Endothelial cell of coronary artery (primary cell): ENCODE results near the gene TMEM219. TPM values are rescaled to one million over a fixed set of nuclear protein-coding genes. Genes with fewer than 3 reads are reported as not detected.

ENCODE experiments used
- total RNA-seq: library from RNA; depleted of rRNA; stranded (reverse); fragments of >200 nt; gene quantifications from 2 replicates; pipeline ENCODE4 v1.2.3, GENCODE V29; 2014

Gene TMEM219, protein sequence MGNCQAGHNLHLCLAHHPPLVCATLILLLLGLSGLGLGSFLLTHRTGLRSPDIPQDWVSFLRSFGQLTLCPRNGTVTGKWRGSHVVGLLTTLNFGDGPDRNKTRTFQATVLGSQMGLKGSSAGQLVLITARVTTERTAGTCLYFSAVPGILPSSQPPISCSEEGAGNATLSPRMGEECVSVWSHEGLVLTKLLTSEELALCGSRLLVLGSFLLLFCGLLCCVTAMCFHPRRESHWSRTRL
- total RNA-seq = 61.0 and 61.1 TPM in 2 replicates

DNA sequence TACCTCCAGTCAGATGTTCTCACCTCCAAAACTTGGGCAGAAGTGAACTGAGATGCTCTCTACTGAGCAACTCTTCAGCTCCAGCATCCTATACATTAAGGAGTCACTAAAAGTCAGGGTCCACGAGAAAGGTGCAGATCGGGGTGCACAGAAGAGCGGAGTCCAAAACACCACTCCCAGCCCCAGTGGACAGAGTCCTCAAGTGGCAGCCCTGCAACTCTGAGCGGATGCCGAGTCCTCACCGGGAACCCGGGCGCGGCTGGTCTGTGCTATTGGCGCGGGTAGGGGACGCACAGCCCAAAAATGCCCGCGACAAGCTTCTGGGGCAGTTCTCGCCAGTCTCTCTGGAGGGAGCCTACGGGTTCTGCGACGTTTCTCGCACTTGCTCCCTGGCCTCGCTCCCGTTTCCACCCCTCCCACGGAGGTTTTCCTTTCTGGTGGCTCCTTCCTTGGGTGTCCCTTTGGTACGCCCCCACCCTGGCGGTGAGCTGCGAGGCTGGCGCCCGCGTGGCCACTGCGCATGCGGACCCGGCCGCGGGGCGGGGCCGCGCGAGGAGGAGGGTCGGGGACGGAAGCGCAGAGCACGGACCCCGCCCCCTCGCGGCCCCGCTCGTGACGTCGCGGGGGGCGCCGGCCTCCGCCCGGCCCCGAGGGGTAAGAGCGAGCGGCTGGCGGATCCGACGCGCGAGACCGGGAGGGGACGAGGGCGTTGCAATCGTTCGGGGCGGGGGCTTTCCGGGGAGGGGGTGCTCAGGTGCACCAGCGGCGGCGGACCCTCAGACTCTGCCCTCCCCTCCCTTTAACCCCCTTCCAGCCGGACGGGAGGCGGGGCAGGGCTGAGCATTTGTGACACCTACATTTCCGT is at the start of gene TMEM219:
TMEM219 (plus strand) TSS at position 601 of the 865 bp plus-strand sequence. CDS start 1,065 bp downstream, outside the sequence.

DNA sequence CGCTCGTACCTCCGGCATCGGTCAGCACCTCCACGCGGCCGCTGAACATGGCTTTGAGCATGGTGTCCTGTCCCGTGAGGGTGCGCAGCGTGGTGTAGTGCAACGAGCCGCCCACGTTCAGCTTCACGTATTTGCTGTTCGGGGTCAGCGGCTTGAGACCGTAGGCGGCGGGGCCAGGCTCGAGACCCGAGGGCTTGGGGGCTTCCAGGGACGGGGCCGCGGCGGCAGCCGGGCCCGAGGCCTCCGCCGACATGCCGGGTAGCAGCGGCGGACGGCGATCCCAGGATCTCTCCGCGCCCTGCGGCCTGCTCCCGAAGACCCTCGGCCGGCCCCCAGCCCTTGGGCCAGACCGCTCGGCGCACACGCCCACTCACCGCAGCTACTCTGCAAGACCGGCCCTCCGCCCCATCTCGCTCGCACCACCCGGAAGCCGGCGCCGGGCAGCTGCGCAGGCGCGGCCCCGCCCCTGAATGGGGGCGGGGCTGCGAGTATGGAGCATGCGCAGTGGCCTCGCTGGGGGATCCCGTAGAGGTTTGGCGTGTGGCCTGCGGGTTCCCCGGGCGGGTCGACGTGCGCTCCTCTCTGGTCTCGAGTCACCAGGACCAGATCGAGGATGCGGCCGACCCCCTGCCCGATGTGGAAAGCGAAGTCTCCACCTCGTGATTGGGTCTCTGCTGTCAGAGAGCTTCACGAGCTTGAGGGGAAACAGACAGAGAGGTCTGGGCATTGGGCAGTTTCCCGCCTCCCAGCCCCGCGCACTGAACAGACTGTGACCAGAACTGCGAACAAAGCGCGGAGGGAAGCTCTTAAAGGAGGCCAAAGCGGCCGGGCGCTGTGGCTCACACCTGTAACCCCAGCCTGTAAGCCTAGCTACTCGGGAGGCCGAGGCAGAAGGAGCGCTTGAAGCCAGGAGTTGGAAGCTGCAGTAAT is 35.8 kb upstream of the TMEM219 start, which contains the start of gene KCTD13:
KCTD13 (minus strand) TSS at position 446 of the 930 bp plus-strand sequence; CDS start at position 253, 193 bp downstream.

DNA sequence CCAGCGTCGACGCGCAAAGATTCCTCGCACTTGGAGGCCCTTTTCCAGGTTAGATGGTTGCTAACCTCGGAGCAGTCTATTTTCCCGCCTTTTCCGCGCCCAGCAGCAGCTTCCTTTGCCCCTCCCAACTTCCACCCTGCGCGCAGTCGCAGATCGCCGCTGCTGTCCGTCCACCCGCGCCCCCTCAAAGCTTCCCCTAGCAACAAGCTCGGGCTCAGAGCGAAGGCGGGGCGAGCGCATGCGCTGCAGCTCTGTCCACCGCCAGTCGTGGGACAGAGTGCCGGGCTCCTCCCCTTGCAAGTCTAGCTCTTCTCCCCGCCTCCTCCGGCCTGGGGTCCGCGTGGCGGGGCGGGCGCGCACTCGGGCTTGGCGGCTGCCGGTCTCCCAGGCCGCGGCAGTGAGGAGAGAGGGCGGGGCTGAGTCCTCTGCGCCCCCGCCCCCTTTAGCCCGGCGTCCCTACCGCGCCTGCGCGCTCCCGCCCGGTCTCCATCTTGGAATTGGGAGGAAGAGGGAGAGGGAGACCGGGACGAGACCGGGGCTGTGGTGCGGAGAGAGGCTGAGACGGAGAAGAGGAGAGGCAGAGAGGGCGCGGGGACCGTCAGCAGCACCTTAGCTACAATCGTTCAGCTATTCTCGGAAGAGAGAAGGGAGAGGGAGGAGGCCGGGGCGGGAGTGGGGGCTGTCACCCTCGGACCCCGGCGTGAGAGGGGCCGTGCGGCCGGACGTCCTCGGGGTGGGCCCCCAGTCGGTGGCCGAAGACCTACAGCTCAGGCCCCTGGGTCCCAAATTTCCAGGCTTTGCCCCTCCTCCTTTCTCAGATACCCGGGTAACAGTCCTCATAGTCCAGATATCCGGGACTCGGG is 11.7 kb downstream of the TMEM219 start, which contains the start of gene TAOK2:
TAOK2 (plus strand) TSS at position 485 of the 863 bp plus-strand sequence. CDS start 3,905 bp downstream, outside the sequence.

DNA sequence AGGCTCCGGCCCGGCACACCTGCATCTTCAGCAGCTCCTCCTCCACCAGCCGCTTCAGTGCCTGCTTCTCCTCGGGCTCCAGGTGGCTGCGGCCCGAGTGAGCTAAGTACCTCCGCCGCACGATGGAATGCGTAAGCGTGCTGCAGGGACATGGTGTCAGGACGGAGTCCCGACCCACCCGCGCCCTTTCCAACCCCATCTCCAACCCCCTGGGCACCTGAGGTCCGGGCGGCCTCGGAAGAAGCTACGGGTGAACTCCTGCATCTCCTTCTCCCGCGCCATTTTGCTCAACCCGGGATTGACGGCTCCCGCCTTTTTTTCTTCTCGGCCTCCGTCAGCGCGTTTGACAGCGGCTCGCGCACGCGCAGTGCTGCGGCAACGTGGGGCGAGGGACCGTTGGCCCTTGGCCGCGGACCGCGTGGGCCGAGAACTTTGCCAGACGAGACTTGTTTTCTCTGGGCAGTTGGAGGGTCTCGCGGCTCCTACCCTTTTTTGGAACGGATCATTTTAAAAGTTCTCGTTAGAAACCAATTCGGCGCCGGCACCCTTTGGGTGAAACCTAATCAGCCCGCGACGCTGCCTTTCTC is 33.5 kb downstream of the TMEM219 start, which contains the start of gene HIRIP3:
HIRIP3 (minus strand) TSS at position 294 of the 587 bp plus-strand sequence; CDS start at position 282, 12 bp downstream.

DNA sequence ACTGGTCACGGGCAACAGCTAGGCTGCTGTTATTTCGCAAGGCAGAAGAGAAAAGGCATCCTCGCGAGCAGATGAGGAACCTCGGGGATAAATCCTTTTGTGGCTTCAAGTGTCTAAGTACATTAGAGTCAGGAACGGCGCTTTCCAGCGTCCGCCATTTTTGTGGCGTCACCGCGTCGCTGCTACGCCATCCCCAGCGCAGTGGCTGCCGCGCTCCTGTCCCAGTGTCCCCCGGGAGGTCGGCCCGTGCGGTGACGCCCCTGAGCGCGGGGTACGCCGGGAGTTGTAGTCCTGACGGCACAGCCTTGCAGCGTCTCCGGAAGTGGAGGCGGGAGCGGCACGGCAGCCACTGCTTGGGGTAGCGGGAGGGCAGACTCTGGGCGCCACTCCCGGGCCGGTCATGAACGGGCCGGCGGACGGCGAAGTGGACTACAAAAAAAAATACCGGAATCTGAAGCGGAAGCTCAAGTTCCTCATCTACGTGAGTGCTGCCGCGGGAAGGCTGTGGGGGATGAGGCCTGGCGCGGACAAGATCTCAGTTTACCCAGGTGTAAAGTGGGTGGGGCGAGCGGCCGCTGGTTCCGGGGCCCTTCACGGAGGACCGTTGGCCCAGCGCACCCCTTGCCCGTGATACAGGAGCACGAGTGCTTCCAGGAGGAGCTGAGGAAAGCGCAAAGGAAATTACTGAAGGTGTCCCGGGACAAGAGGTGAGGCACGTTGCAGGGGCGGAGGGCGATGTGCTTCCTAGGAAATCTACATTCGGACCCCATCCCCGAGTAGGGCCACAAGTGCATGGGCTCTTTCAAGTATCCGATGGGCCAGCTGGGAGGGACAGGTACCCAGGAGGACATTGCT is 34.3 kb downstream of the TMEM219 start, which contains the start of gene INO80E:
INO80E (plus strand) TSS at position 331 of the 855 bp plus-strand sequence; CDS start at position 401, 70 bp downstream.

DNA sequence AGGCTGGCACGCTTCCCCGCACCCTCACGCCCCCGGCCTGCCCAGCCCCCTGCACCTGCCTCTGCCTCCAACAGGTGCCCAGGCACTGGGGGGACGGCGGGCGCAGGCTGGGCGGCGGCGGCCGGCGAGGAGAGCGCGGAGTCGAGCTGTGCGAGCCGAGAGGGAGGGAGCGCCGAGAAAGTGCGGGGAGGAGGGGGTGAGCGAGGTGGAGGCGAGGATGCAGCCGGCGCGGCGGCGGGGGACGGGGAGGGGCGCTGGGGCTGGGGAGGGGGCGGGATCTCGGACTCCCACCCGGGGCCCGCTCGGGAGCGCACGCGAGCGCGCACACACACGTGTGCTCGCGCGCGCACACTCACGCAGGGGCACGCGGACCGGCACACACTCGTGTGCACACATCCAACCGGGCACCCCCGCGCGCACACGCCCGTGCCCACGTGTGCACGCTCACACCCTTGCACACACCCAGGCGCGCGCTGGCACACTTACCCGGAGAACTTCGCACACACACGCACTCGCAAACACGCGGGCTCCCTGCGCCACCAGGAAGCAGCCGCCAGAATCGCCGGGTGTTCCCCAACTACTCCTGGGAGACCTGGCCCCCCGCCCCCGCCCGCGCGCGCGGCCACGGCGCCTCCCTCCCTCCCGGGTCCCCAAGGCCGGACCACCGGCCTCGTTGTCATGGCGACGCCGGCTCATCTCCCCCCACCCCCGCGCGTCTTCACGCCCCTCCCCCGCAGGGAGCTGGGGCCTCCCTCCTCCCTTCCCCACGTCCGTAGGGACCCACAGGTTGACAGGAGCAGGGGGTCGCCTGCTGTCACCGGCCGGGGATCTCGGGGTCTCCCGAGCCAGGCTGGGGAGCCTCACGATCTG is 49.2 kb downstream of the TMEM219 start, which contains the start of gene DOC2A:
DOC2A (minus strand) TSS at position 184 of the 870 bp plus-strand sequence. CDS start 805 bp downstream, outside the sequence.

Other genes starting within 250 kb of the TMEM219 start
- gene C16orf54, start 216.1 kb upstream of the TMEM219 start, total RNA-seq = not detected in 2 replicates
- not detected in 2 replicates for gene ZG16, start 183.8 kb upstream of the TMEM219 start, total RNA-seq
- gene KIF22, start 171.3 kb upstream of the TMEM219 start, total RNA-seq = 29.6 and 57.5 TPM in 2 replicates
- 227 and 252 TPM in 2 replicates for gene MAZ, start 155.6 kb upstream of the TMEM219 start, total RNA-seq
- gene PRRT2, start 149.9 kb upstream of the TMEM219 start, total RNA-seq = 0.27 and 0.56 TPM in 2 replicates
- 17.2 and 21.5 TPM in 2 replicates for gene PAGR1, start 145.9 kb upstream of the TMEM219 start, total RNA-seq
- 250 and 373 TPM in 2 replicates for gene MVP, start 141.6 kb upstream of the TMEM219 start, total RNA-seq
- gene CDIPT, start 98.9 kb upstream of the TMEM219 start, total RNA-seq = 56.0 and 67.3 TPM in 2 replicates
- gene SEZ6L2, start 62.5 kb upstream of the TMEM219 start, total RNA-seq = 1.2 and 3.7 TPM in 2 replicates
- gene ASPHD1, start 61.6 kb upstream of the TMEM219 start, total RNA-seq = 1.2 and 2.4 TPM in 2 replicates
- 4.7 and 5.7 TPM in 2 replicates for gene KCTD13, start 35.9 kb upstream of the TMEM219 start, total RNA-seq
- gene TAOK2, start 11.8 kb downstream of the TMEM219 start, total RNA-seq = 97.0 TPM in 2 replicates
- 4.9 and 6.4 TPM in 2 replicates for gene HIRIP3, start 33.5 kb downstream of the TMEM219 start, total RNA-seq
- gene INO80E, start 34.2 kb downstream of the TMEM219 start, total RNA-seq = 17.3 and 18.3 TPM in 2 replicates
- gene DOC2A, start 48.9 kb downstream of the TMEM219 start, total RNA-seq = 0.09 and 0.38 TPM in 2 replicates
- not detected in 2 replicates for gene C16orf92, start 61.1 kb downstream of the TMEM219 start, total RNA-seq
- gene TLCD3B, start 69.2 kb downstream of the TMEM219 start, total RNA-seq = 0.09 TPM in 2 replicates
- 358 and 754 TPM in 2 replicates for gene ALDOA, start 103.7 kb downstream of the TMEM219 start, total RNA-seq
- 221 and 246 TPM in 2 replicates for gene PPP4C, start 113.9 kb downstream of the TMEM219 start, total RNA-seq
- 0.09 and 0.19 TPM in 2 replicates for gene TBX6, start 129.8 kb downstream of the TMEM219 start, total RNA-seq
- 6.2 and 9.3 TPM in 2 replicates for gene YPEL3, start 134.1 kb downstream of the TMEM219 start, total RNA-seq
- gene GDPD3, start 151.5 kb downstream of the TMEM219 start, total RNA-seq = 0.81 and 1.3 TPM in 2 replicates
- 25.6 and 28.0 TPM in 2 replicates for gene MAPK3, start 161.1 kb downstream of the TMEM219 start, total RNA-seq
- 0.75 and 2.7 TPM in 2 replicates for gene CORO1A, start 221.5 kb downstream of the TMEM219 start, total RNA-seq
- gene BOLA2B, start 231.6 kb downstream of the TMEM219 start, total RNA-seq = 39.0 and 39.6 TPM in 2 replicates
- 39.4 and 46.1 TPM in 2 replicates for gene SLX1A, start 231.8 kb downstream of the TMEM219 start, total RNA-seq
- gene SULT1A3, start 237.2 kb downstream of the TMEM219 start, total RNA-seq = 1.7 and 2.8 TPM in 2 replicates